Fibroblast of upper back skin (primary cell): ENCODE measurements around the gene MEA1.
"Not testable (repeated sequence)": the region's sequence is repeated elsewhere in the genome, so short reads cannot be mapped to it uniquely, and the experiment has no call there.

Experiments
- DNase-seq: peaks from one replicate; pipeline ENCODE4 v3.0.0-alpha.2; 2013

Gene MEA1

DNA sequence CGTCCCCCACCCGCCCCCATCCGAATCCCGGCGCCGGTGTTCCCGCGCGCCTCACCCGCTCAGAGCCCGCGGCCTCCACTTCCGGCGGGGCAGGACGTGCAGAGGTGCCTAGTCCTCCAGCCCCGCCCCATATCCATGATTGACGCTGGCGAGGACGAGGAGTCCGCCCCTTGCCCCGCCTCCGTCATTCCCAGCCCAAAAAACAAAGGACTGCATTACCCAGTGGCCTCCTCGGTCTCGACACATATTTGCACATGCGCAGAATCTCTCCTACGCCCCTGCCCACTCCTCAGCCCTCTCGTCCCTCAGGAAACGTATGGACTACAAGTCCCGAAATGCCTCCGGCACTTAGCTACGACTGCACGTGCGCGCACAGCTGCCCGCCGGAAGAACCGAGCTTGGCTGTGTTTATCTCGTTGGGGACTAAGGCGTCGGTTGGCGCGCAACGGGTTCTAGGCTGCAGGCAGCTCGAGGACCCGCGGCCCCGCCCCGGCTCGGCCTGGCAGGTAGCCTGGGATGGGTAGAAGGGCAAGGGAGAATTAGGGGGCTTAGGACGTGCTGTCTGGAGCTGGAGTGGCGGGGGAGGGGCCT is at the start of gene MEA1, which contains the start of gene KLHDC3:
MEA1 (minus strand) TSS at position 104 of the 591 bp plus-strand sequence. CDS start 133 bp downstream, outside the sequence.
KLHDC3 (plus strand) TSS at position 407 of the 591 bp plus-strand sequence. CDS start 2,944 bp downstream, outside the sequence.
- peak; percentile 100 for DNase-seq

GRCh38 chr6:43062818-43063217 is 49.1 kb upstream of the MEA1 start:
- DNase-seq, result no peak

- DNase-seq, result no peak
Observed at GRCh38 chr6:43061861-43062260, 48.1 kb upstream of the MEA1 start.

GRCh38 chr6:43060755-43061633 is 47.2 kb upstream of the MEA1 start:
- DNase-seq, result no peak

DNA sequence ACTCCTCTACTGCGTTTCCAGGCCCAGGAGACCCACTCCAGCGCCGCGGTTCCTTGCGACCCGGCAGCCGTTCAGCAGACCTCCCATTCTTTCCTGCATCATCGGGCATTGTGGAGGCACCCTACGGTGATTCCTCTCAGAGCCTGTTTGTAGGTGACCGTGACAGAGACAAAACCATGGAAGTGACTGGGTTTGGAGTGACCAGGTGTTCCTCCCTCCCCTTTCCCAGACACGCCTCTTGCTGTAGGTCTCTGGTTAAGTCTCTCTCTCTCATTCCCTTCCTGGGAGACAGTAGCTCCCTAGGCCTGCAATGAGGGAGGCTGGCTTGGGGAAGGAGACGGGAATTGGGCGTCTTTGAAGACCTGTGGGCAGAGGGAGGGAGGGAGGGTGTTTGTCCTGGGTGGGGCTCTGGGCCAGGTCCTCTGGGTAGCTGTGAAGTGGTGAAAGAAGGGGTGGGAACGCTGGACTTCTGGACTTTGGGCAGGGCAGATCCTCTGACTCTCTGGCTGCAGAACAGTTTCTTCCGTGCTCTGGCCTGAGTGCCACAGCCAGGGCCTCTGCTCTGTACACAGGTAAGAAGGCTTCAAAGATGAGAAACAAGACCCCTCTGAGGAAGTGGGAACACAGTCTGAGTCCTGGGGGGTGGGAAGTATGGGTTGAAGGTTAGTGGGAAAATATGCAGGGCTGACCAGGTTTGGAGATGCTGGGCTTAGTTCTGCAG is 46.4 kb upstream of the MEA1 start:
- no peak for DNase-seq

- DNase-seq, result peak; percentile 99
Observed at GRCh38 chr6:43059168-43060033, 45.7 kb upstream of the MEA1 start, which contains the start of the genes KLC4 and MRPL2. Gene KLC4, plus strand, starts transcription at chr6:43059631. Its CDS starts 1,705 bp downstream, at chr6:43061336. Gene MRPL2, minus strand, starts transcription at chr6:43059434. Its CDS starts 53 bp downstream, at chr6:43059381.

DNA sequence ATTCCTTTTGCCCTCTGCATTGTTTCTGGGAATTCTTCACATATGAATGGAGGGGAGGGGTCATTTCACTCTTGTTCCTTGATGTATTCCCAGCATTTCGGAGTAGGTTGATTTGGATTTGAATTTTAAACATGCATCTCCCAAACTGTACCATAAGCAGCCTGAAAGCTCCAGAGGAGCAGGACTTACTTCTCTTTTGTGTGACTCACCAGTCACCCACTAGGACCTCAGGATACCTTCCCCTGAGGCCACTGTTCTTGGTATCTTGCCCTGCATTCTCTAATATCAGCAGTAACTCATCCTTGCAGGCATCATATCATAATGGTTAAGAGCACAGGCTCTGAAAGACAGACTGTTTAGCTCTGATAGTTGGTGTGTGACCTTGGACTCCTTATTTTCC is 44.8 kb upstream of the MEA1 start:
- no peak for DNase-seq

DNA sequence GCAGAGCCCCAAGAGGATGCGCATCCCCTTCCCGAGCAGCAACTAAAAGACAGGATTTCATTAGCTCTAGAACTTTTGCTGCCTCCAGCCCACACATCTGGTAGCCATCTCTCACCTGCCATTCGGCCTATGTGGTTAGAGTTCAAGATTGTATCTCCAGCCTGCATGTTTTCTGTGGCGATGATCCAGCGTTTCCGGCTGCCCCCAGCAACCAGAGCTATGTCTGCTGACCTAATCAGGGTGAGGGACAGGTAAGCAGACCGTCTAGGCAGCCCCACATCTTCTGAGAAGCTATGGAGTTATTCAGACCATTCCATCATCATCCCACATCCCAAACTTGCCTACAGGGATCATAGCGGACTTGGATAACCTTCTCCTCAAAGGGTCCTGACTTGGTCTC is 42.2 kb upstream of the MEA1 start:
- no peak for DNase-seq

GRCh38 chr6:43054206-43054943 is 40.6 kb upstream of the MEA1 start:
- no peak for DNase-seq

DNA sequence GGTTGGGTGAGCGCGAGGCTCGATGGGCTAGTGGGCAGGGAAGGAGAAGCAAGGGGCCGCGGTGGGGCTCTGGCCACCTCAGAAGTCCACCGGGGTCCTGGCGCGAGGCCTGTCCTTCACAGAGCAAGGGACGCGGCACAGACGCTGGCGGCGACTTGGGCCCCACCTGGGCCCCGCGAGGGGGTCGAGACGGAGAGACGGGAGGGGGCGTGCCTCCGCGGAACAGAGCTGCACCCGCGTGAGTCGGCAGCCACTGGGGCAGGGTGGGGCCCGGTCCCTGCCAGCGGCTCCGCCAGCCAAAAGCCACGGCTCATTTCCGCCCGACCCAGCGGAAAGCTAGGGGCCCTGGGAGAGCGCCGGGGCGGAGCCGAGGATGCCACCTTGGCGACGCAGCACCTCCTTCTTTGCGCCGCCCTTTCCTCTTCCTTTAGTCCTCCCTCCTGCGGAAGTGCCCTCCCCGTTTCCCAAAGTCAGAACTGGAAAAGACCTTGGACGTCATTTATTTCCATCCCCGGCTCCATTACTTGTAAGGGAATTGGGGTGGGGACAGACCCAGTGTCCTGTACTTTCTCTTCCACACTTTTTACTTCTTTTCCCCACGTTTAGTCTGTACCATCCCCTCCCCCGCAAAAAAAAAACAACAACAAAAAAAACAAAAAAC is 39.9 kb upstream of the MEA1 start, which contains the start of gene CUL7:
CUL7 (minus strand) TSS at position 307 of the 661 bp plus-strand sequence. CDS start 1,063 bp downstream, outside the sequence.
- DNase-seq, result peak; percentile 96

GRCh38 chr6:43052842-43053544 is 39.2 kb upstream of the MEA1 start:
- no peak for DNase-seq

GRCh38 chr6:43052225-43052841 is 38.6 kb upstream of the MEA1 start:
- DNase-seq, result no peak

DNA sequence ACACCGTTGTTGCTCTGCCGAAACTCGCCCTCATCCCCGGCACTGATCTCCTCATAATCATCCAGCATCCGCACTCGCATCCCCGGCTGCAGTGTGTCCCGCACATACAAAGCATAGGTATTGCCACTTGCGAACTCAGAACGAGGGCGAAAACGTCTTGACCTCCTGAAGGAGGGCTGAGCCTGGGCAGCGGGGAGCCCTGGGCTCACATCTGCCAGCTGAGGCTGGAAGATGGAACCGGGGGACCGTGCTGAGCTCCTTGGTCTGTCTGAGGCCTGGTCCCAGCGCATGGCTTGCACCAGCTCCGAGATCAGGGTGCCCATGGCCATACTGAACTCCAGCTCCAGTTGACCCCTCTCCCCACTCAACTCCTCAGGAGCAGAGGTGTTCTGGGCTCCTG is 37.2 kb upstream of the MEA1 start:
- DNase-seq, result no peak

DNA sequence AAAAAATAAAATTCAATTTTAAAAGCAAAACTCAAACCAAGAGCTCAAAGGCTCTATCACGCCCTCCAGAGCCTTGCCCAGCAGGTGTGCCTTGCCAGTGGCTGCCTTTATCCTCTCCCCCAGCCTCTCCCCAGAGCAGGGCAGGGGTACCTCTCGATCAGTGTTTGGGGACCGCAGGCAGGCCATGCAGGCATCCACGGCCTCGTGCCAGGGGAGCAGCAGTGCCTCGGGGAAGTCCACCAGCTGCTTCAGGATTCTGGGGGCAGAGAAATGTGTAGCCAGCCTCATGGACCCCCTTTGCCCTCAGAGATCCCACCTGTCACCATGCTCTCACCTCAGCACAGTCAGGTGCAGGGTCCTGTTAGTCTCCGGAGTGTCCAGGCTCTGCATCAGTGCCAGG is 34.3 kb upstream of the MEA1 start:
- DNase-seq, result no peak

DNA sequence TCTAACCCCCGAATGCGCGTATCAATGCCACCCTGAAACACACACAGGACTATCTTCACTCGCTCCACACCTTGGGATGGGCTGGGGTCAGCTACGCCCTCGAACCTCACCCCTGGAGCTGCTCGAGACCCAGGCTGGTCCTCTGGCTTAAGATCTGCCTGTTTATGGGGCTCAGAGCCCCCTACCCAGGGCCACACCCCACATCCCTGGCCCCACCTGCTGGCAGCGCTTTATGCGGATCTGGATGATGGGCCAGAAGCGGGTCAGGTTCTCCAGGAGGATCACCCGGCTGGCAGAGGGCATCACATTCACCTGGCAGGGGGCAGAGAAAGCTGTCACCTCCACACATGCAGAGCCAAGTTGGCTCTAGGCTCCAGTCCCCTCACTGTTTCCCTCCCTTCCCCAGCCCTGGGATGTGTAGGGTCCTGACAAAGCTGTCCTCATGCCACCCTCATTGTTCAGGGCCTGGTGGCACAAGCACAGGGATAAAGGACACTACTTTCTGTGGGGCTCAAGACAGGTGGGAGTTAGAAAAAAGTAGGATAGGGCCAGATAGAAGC is 31.7 kb upstream of the MEA1 start:
- DNase-seq, result no peak

DNA sequence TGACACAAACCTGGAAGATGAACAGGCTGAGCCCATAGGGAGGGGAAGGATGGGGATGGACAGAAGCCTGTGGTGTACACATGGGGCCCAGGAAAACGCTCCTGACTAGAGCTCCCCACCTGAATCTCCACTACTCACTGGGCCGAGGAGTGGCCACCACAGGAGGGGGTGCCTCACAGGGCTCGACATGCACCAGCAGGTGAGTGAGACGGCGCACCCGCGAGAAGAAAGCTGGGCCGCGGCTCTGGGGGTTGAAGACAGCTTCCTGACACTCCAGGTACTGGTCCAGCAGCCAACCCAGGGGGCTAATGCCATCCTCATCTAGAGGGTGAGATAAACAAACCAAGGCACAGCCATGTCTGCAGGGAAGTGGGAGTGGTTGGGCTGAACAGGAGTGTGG is 29.6 kb upstream of the MEA1 start:
- no peak for DNase-seq

DNA sequence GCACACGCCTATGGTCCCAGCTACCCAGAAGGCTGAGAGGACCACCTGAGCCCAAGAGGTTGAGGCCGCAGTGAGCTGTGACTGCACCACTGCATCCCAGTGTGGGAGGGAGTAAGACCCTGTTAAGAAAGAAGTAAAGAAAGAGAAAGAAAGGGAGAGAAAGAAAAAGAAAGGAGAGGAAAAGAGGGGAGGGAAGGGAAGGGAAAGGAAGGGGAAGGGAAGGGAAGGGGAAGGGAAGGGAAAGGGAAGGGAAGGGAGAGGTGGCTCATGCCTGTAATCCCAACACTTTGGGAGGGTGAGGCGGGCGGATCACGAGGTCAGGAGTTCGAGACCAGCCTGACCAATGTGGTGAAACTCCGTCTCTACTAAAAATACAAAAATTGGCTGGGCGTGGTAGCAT is 27.7 kb upstream of the MEA1 start:
- not testable (repeated sequence) for DNase-seq

DNA sequence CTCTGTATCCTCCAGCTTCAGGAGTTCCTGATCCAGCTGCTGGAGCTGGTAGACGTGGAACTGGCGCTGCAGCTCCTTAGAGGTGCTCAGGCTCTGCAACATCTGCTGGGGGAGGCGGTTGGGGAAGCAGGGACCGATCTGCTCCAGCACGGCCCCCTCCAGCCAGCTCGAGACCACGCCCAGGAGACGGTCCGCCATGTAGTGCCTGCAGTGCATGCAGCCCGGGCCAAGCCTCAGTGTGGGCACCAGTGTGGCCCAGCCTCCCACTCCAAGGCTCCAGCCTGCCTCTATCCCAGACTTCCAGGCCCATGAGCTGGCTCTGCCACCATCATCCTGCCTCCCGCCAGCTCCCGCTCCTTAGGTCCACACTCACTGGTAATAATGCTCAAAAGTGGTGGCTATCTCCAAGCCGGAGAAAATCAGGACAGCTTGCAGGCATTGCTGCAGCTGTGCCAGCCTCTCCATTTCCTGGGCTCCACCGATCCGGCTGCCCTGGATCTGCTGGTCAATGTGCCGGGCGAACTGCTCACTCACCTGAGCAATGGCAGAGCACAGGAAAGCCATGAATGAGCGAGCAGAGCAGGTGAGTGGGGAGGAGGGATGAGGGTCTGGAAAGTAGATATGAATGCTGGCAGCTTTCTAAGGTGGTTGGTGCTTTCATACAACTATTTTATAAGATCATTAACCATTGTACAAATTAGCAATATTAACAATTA is 27.0 kb upstream of the MEA1 start:
- no peak for DNase-seq

DNA sequence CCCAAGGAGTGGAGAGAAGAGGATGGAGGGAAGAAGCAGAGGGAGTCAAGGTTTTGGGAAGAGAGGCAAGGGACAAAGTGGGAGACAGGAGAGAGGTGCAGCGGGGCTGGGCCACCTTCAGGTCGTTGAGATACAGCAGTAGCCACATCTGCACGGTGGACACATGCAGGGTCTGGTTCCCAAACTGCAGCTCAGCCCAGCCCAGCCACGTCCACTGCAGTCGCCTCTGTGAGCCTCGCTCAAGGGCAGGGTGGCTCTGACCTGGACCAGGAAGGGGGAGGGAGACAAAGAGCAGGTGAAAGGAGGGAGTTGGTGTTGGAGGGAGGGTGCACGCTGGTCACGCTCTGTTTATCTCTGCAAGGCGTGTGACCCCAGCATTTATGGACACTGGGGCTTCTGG is 25.0 kb upstream of the MEA1 start:
- DNase-seq, result no peak
